Ishikawa (cell line): Measurements from ENCODE around the gene SLC30A10.

ENCODE experiments used
- CEBPB ChIP-seq: IDR thresholded peaks from 2 replicates; pipeline ENCODE4 v1.6.1; 2012
- CREB1 ChIP-seq: IDR thresholded peaks from 2 replicates; pipeline ENCODE4 v1.6.1; 2012; ENCODE audit warnings: low read depth
- EGR1 ChIP-seq: IDR thresholded peaks from 2 replicates; pipeline ENCODE4 v1.6.1; 2012
- EP300 ChIP-seq: IDR thresholded peaks from 2 replicates; pipeline ENCODE4 v1.6.1; 2012; ENCODE audit warnings: borderline replicate concordance
- FOXM1 ChIP-seq: IDR thresholded peaks from 2 replicates; pipeline ENCODE4 v1.6.1; 2012; ENCODE audit warnings: low read depth, borderline replicate concordance
- MAX ChIP-seq: IDR thresholded peaks from 2 replicates; pipeline ENCODE4 v1.6.1; 2012
- NFIC ChIP-seq: IDR thresholded peaks from 2 replicates; pipeline ENCODE4 v1.6.1; 2012
- RAD21 ChIP-seq: IDR thresholded peaks from 2 replicates; pipeline ENCODE4 v1.6.1; 2012; ENCODE audit warnings: low read depth
- REST ChIP-seq: IDR thresholded peaks from 2 replicates; pipeline ENCODE4 v1.6.1; 2012; ENCODE audit warnings: low read depth, mild to moderate bottlenecking
- TAF1 ChIP-seq: IDR thresholded peaks from 2 replicates; pipeline ENCODE4 v1.6.1; 2012; ENCODE audit warnings: low read depth, mild to moderate bottlenecking
- TCF12 ChIP-seq: IDR thresholded peaks from 2 replicates; pipeline ENCODE4 v1.6.1; 2012; ENCODE audit warnings: low read depth
- TEAD4 ChIP-seq: IDR thresholded peaks from 2 replicates; pipeline ENCODE4 v1.6.1; 2012
- YY1 ChIP-seq: IDR thresholded peaks from 2 replicates; pipeline ENCODE4 v1.6.1; 2012; ENCODE audit warnings: low read depth
- ZBTB7A ChIP-seq: IDR thresholded peaks from 2 replicates; pipeline ENCODE4 v1.6.1; 2012; ENCODE audit warnings: low read depth
- TF ChIP-seq, protein P1 (sequence below): IDR thresholded peaks from 2 replicates; pipeline ENCODE4 v1.6.1; 2012

Gene SLC30A10

GRCh38 chr1:219900201-219900600 is 28.2 kb downstream of the SLC30A10 start:
- TF ChIP-seq REST (no peak), MAX (no peak), CREB1 (no peak), EGR1 (no peak)
- TF ChIP-seq, protein P1, sequence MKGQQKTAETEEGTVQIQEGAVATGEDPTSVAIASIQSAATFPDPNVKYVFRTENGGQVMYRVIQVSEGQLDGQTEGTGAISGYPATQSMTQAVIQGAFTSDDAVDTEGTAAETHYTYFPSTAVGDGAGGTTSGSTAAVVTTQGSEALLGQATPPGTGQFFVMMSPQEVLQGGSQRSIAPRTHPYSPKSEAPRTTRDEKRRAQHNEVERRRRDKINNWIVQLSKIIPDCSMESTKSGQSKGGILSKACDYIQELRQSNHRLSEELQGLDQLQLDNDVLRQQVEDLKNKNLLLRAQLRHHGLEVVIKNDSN = no peak

- TF ChIP-seq NFIC = no peak
- TF ChIP-seq RAD21 = no peak
- no peak for TF ChIP-seq TCF12
- no peak for TF ChIP-seq ZBTB7A
- no peak for TF ChIP-seq TEAD4
- TF ChIP-seq FOXM1 = no peak
- no peak for TF ChIP-seq REST
- no peak for TF ChIP-seq EP300
- no peak for TF ChIP-seq EGR1
- no peak for TF ChIP-seq CREB1
- no peak for TF ChIP-seq CEBPB
- TF ChIP-seq YY1 = no peak
Observed at GRCh38 chr1:219898375-219898774, 30.0 kb downstream of the SLC30A10 start.

DNA sequence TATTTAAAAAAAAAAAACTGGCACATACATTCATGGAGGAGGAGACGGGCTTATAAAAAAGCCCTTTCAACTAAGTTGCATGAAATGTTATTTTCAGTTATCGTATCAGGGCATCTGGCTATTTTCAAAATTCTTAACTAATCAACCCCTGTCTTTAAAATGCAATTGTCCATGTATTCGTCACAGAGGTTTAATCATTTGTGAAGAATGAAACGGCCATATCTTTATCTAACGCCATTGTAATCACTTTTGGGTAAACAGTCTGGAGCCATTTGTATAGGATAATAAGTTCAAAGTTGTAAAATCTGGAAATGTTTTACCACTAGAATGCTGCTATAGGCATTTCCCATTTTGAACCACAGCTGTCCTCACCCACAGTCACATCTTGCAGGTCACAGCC is 30.4 kb downstream of the SLC30A10 start:
- TF ChIP-seq YY1 (no peak), REST (no peak), TAF1 (no peak), EP300 (no peak), CREB1 (no peak), TCF12 (no peak), RAD21 (no peak), EGR1 (no peak), FOXM1 (no peak), NFIC (no peak), ZBTB7A (no peak), MAX (no peak), TEAD4 (no peak), CEBPB (no peak)
- TF ChIP-seq, protein P1 = no peak

DNA sequence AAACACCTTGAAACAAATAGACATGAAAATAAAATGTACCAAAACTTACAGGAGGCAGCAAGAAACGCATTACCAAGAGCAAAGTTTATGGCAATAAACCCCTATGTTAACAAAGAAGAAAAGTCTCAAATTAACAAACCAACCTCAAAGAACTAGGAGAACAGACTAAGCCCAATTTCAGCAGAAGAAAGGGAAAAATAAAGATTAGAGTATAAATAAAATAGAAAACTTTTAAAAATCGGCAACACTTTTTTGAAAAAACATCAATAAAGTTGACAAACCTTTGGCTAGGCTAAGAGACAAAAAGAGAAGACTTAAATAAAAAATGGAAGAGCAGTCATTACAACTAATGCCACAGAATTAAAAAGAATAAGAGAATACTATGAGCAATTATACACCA is 42.7 kb downstream of the SLC30A10 start:
- TF ChIP-seq CEBPB (no peak), EGR1 (no peak), EP300 (no peak), RAD21 (no peak), TEAD4 (no peak), TAF1 (no peak), YY1 (no peak), TCF12 (no peak), ZBTB7A (no peak), MAX (no peak), FOXM1 (no peak), NFIC (no peak), CREB1 (no peak), REST (no peak)
